Colonic mucosa (tissue), 4 donors: ENCODE measurements around the gene ZEB2. TPM values are rescaled to one million over a fixed set of nuclear protein-coding genes. Genes with fewer than 3 reads are reported as not detected.

Experiments
- DNase-seq: peaks from one replicate; pipeline ENCODE4 v3.0.0-alpha.2; 2020
- H3K27ac ChIP-seq: fragments of 200-600 bp; one replicate; pipeline ENCODE4 v1.8.0; 2021
- H3K27me3 ChIP-seq: fragments of 200-600 bp; one replicate; pipeline ENCODE4 v1.8.0; 2021
- H3K36me3 ChIP-seq: fragments of 200-600 bp; one replicate; pipeline ENCODE4 v1.8.0; 2021
- H3K4me1 ChIP-seq: fragments of 200-600 bp; one replicate; pipeline ENCODE4 v1.8.0; 2021; ENCODE audit warnings: mild to moderate bottlenecking
- H3K4me3 ChIP-seq: fragments of 200-600 bp; one replicate; pipeline ENCODE4 v1.8.0; 2021
- H3K9ac ChIP-seq, 2 donors: one replicate each; pipeline ENCODE4 v1.7.0; 2013; ENCODE audit warnings: control low read depth in 2 of 2, low read depth in 2 of 2, low read length in 2 of 2
- H3K9me3 ChIP-seq: fragments of 200-600 bp; one replicate; pipeline ENCODE4 v1.8.0; 2021
- CTCF ChIP-seq: fragments of 200-600 bp; IDR thresholded peaks from one replicate; pipeline ENCODE4 v1.8.0; 2022; ENCODE audit warnings: antibody characterized with exemption, mild to moderate bottlenecking
- intact Hi-C: fragments of 100-400 bp; cut with DNase I; formaldehyde crosslinking; loops from one replicate; pipeline ENCODE4 v1.14.1; 2022
- total RNA-seq, 2 donors: library from RNA; stranded (reverse); fragmentation: NEBNext Ultra II Directional in 1 of 2; extraction: Animal tissue kit (Norgen Biotek cat#: 25700) in 1 of 2; gene quantifications; one replicate each; pipeline ENCODE4 v1.2.1, GENCODE V29; 2021
- donor health status: healthy.
- donor health status: DM: no; HTN: no; CAD: no.
- donor health status: DM: no; HTN: no; CAD: no.

Gene ZEB2
- total RNA-seq, 2 donors from 2014 or later: 17.4 to 29.6 TPM

- Histone ChIP-seq H3K9ac (no peak overlapping the region), H3K36me3 (no peaks in the 10 kb centered on the region), H3K27me3 (no peaks in the 10 kb centered on the region), H3K4me1 (no peaks in the 10 kb centered on the region), H3K27ac (no peak overlapping the region), H3K9me3 (no peaks in the 10 kb centered on the region), H3K4me3 (no peak overlapping the region)
- TF ChIP-seq CTCF: no peak
- intact Hi-C loops: no loop called here
- no peak for DNase-seq
Observed at GRCh38 chr2:144545787-144546186, 25.9 kb upstream of the ZEB2 start.

- no peak for DNase-seq
- Histone ChIP-seq H3K9ac (no peak overlapping the region), H3K4me1 (no peaks in the 10 kb centered on the region), H3K27ac (no peak overlapping the region), H3K9me3 (no peaks in the 10 kb centered on the region), H3K36me3 (no peaks in the 10 kb centered on the region), H3K27me3 (no peaks in the 10 kb centered on the region), H3K4me3 (no peak overlapping the region)
- TF ChIP-seq CTCF: no peak
- intact Hi-C loops: no loop called here
Observed at GRCh38 chr2:144544053-144544452, 24.1 kb upstream of the ZEB2 start.

- DNase-seq: no peak
- H3K4me3 ChIP-seq: no peak overlapping the region
- TF ChIP-seq CTCF: no peak
- no peaks in the 10 kb centered on the region for H3K4me1 ChIP-seq
- no peaks in the 10 kb centered on the region for H3K27me3 ChIP-seq
- no peak overlapping the region for H3K9ac ChIP-seq
- no peaks in the 10 kb centered on the region for H3K9me3 ChIP-seq
- intact Hi-C loops: no loop called here
- no peaks in the 10 kb centered on the region for H3K36me3 ChIP-seq
- no peak overlapping the region for H3K27ac ChIP-seq
Observed at GRCh38 chr2:144541396-144541795, 21.5 kb upstream of the ZEB2 start.

GRCh38 chr2:144539289-144539782 lies 19.4 kb upstream of the ZEB2 start:
- no peak for DNase-seq
- H3K27ac ChIP-seq: no peak overlapping the region
- no peak for TF ChIP-seq CTCF
- no peaks in the 10 kb centered on the region for H3K36me3 ChIP-seq
- intact Hi-C loops: no loop called here
- H3K9ac ChIP-seq: no peak overlapping the region
- no peaks in the 10 kb centered on the region for H3K9me3 ChIP-seq
- H3K4me1 ChIP-seq: no peaks in the 10 kb centered on the region
- H3K27me3 ChIP-seq: no peaks in the 10 kb centered on the region
- H3K4me3 ChIP-seq: no peak overlapping the region

- intact Hi-C loops: no loop called here
- H3K36me3 ChIP-seq: no peaks in the 10 kb centered on the region
- no peak overlapping the region for H3K4me3 ChIP-seq
- H3K4me1 ChIP-seq: no peaks in the 10 kb centered on the region
- no peak overlapping the region for H3K9ac ChIP-seq
- no peak for TF ChIP-seq CTCF
- DNase-seq: no peak
- no peak overlapping the region for H3K27ac ChIP-seq
- H3K9me3 ChIP-seq: no peaks in the 10 kb centered on the region
- no peaks in the 10 kb centered on the region for H3K27me3 ChIP-seq
Observed at GRCh38 chr2:144535300-144535699, 15.4 kb upstream of the ZEB2 start.

- Histone ChIP-seq H3K9me3 (no peaks in the 10 kb centered on the region), H3K27ac (no peak overlapping the region), H3K9ac (no peak overlapping the region), H3K27me3 (no peaks in the 10 kb centered on the region), H3K4me3 (no peak overlapping the region), H3K36me3 (no peaks in the 10 kb centered on the region), H3K4me1 (no peaks in the 10 kb centered on the region)
- no peak for DNase-seq
- intact Hi-C loops: no loop called here
- no peak for TF ChIP-seq CTCF
Observed at GRCh38 chr2:144533221-144533620, 13.3 kb upstream of the ZEB2 start.
